GM04504 (cell line): ENCODE measurements around the gene PRR13.

ENCODE experiments used
- DNase-seq: peaks from one replicate; pipeline ENCODE4 v3.0.0-alpha.2; 2012; ENCODE audit warnings: low read depth

The PRR13 gene

GRCh38 chr12:53493610-53494391 lies 52.3 kb downstream of the PRR13 start:
- no peak for DNase-seq
